HG03175 (cell line): ENCODE data around the gene DOCK9.
"Not testable (repeated sequence)": the region's sequence is repeated elsewhere in the genome, so short reads cannot be mapped to it uniquely, and the experiment has no call there.

ENCODE experiments used
- ATAC-seq: cut with Tn5 transposase; IDR thresholded peaks from one replicate; pipeline ENCODE4 v1.9.1; 2021; ENCODE audit warnings: mild to moderate bottlenecking, moderate library complexity; ENCODE audit not compliant: unreplicated experiment

The DOCK9 gene

GRCh38 chr13:98834254-98834960, 143.5 kb downstream of the DOCK9 start:
- no peak for ATAC-seq

DNA sequence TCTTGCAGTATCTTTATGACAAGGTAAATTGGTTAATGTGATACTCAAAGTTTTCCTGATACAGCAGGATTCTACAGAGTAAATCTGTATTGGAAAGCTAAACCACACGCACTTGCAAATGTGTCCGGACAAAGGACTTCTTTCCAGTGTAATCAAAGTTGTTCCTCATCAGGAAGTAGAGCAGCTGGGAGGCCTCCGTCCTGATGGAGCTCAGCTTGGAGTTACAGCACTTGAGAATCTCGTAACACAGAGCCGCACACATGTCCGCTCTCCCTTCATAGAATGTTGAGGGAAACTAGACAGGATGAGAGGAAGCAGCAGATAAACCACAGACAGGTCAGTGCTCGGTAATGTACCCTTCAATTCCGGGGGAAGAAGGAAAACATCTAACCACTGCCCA, 146.6 kb downstream of the DOCK9 start:
- no peak for ATAC-seq

GRCh38 chr13:98829541-98829940, 148.3 kb downstream of the DOCK9 start:
- no peak for ATAC-seq

GRCh38 chr13:98828614-98829013, 149.2 kb downstream of the DOCK9 start:
- no peak for ATAC-seq

GRCh38 chr13:98827449-98827848, 150.4 kb downstream of the DOCK9 start:
- ATAC-seq: no peak

DNA sequence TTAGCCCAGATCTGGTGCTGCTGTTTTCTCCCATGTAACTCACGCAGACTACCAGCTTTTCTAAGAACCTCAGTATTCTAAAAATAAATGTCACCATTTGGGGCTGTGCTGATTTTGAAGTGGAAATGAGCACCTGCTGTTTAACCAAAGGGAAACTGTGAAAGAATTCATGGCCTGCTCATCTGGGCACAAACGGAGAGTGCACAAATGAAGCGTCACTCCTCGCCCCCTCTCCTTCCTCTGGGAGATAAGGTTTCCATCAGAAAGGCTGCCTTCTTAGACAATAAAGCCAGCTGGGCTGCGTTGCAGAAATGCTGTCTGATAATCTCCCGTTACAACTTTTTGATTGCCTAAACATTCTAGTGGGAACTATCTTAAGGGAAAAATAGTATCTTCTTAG, 151.7 kb downstream of the DOCK9 start:
- ATAC-seq: no peak

GRCh38 chr13:98825659-98826058, 152.2 kb downstream of the DOCK9 start:
- ATAC-seq: no peak

DNA sequence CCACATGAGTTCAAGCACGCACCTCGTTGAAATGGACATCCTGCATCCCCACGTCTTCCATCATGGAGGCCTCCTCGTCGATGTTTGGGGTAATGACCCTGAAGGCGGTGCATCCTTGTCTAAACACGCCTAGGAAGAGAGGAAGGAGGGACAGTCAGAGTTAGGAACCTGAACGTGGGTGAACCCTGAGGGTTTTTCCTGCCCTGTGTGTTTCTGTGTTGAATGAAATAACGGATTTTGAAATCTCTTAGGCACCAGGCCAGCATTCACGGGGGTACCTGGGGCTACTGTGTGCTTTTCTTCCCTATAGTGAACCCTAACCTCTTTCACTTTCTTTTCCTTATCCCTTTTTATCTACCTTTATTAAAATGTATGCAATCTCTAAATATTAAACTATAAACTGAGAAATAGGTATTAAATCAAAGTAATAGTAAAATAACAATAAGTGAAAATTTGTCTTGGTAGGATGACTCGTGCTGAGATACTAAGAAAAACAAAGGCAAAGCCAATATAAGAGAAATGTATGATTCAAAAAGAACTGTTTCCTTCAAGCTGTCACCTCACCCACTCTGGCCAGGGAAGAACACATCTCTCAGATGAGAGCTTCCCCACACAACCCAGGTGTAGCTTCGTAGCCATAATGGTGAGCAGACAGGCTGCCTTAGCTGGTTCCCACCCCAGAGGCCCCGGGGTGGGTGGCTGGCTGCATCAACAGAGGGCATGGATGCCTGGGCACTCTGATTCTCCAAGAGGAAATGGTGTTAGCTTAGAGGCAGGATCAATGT, 153.3 kb downstream of the DOCK9 start:
- ATAC-seq: no peak

DNA sequence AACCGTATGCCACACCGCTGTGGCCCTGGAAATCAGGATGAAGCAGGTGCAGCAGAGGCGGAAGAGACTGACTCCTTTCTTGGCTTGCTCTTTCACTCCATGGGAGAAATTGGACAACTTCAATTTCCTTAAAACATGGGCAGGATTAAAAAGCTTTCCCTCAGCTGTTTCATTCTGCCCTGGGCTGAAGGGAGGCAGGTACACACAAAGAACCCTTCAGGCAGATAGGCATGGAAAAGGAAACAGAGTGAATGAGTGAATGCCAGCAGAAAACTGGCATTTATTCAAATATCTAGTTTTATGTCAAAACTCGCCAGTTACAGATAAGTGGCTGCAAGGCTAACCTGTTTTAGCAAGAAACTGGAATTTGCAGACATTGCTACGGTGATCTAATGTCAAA, 154.4 kb downstream of the DOCK9 start:
- ATAC-seq: no peak

GRCh38 chr13:98822225-98822606, 155.6 kb downstream of the DOCK9 start:
- no peak for ATAC-seq

DNA sequence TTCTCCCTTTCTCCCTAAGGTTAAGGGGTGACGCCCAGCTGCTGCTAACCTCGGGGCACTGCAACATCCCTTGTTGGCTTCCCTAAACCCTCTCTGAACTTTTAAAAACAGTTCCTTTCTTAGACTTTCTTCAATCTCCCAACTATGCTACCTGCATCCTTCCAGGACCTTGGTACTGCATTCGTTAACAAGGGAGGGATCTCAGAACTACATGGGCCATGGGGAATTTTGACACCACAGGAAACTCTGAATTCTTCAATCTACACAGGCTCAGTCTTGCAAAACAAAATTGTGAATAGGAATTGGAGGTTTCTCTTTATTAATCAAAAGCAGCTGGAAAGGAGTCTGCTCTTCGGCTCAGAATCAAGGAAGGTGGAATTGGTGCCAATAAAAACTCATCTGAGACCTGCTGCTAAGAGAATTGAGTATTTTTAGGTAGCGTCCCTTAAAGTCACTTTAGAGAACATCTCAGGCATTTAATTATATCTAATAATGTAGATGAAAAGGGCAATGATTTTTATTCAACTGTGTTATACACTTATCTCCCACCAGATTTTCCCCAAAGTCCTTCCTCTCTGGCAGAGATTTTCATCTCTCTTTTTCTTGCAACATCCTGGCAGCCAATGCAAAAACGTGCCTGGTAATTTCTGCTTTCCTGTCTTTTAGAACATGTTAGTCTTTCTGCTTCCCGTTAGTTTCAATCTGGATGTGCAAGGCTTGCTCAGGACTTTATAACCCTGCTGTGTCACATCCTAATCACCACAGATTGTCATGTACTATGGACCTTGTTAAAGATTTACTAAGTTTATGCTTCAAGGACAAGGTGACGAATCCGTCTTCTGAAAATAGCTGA, 156.3 kb downstream of the DOCK9 start:
- ATAC-seq: no peak

GRCh38 chr13:98820744-98821371, 157.0 kb downstream of the DOCK9 start:
- ATAC-seq: no peak

GRCh38 chr13:98820300-98820699, 157.6 kb downstream of the DOCK9 start:
- ATAC-seq: no peak

GRCh38 chr13:98819382-98820010, 158.4 kb downstream of the DOCK9 start:
- ATAC-seq: no peak

DNA sequence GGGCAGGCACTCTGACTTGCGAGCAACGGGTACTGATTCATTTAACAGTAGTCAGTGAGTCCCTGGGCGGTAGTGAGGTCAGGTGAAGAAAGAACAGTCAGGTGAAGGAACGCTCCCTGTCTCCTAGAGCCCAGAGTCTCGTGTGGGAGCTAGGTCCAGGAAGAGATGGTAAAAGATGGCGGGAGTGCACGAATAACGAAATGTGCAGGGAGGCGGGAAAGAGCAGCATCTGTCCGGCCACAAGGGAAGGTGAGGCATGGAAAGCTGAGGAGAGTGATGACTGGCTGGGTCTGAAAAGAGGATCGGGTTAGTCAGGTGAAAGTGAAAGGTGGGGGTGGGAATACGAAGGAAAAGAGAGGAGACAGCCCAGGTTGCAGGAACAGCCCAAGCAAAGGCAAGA, 161.5 kb downstream of the DOCK9 start:
- ATAC-seq: no peak

DNA sequence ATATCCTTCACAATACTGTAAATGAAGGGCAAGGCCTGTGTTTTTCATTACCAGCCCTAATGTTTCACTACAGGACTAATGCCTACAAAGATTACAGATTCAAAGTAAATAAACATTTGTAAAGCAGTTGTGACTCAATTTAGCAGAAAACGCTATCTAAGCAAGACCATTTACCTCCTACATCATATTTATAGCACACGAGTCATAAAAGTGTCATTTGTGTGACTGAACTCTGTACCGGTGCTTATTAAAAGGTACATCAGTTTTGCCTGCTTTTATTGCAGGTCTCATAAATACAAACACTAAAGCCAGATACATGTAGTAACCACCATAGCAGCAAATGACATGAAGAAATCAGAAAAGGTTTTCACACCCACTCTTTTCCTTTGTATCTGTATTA, 163.9 kb downstream of the DOCK9 start:
- ATAC-seq: no peak

- not testable (repeated sequence) for ATAC-seq
Measured at GRCh38 chr13:98812186-98812790, 165.6 kb downstream of the DOCK9 start.

GRCh38 chr13:98810746-98811145, 167.1 kb downstream of the DOCK9 start:
- ATAC-seq: no peak

DNA sequence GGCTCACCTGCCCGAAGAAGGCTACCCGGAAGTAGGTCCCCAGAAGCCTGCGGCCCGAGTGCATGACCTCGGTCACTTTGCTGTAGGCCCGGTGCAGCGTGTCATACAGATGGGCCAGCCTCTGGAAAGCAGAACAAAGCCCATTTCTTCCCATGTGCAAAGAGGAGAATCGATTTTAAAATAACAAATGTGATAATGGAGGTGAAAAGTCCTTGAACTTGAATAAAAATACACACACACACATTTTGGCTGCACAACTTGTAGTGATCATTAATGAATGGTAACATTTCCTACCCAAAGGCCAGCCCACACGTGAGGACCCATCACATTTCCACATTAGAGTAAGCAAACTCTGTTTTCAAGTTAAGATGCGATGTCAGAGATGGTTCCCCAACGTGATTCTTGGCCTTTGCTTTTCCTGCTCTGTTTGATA, 168.5 kb downstream of the DOCK9 start:
- ATAC-seq: no peak

DNA sequence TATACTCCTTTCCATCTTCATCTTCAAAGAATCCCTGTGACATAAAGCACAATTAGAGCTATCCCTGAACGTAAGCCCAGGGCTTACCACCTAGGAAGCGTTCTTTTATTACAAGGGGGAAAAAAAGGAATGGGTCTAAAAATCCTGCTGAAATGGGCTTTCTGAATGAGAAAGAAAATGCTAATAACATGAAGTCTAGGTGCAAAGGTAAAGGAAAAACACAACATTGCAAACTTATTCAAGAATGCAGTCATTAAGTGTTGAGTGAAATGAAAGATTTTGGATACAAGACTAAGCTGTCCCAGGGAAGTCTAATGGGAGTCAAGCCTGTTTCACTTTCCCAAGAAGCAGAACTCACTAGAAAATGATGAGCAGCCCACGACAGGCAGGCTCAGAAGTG, 170.1 kb downstream of the DOCK9 start:
- ATAC-seq: no peak
